Stimulated activated naive B cell treated with anti-CD40 and anti-IgM and Interleukin-4, amounts not matched to agents 10 μg/mL and 1 μg/mL and 100 μg/mL, for 72 hours (primary cell): Measurements from ENCODE around the gene TMEM109.

Source experiments
- ATAC-seq, 2 donors: fragments of 150-1000 bp; cut with Tn5 transposase; replicated peaks; 2 replicates each; pipeline ENCODE4 v1.10.0; 2021; ENCODE audit warnings: moderate library complexity in 1 of 2
- DNase-seq: peaks from one replicate; pipeline ENCODE4 v3.0.0; 2021
- H3K27ac Mint-ChIP-seq: one replicate; pipeline ENCODE4 v1.8.0; 2022; ENCODE audit warnings: mild to moderate bottlenecking, mixed read lengths
- H3K27me3 Mint-ChIP-seq, 2 donors: one replicate each; pipeline ENCODE4 v1.8.0; 2022; ENCODE audit warnings: mixed read lengths in 2 of 2
- H3K36me3 Mint-ChIP-seq, 2 donors: one replicate each; pipeline ENCODE4 v1.8.0; 2022; ENCODE audit warnings: mixed read lengths in 2 of 2, mild to moderate bottlenecking in 1 of 2
- H3K4me1 Mint-ChIP-seq, 2 donors: one replicate each; pipeline ENCODE4 v1.8.0; 2022; ENCODE audit warnings: mixed read lengths in 2 of 2, mild to moderate bottlenecking in 1 of 2
- H3K4me3 Mint-ChIP-seq, 2 donors: one replicate each; pipeline ENCODE4 v1.8.0; 2022; ENCODE audit warnings: mild to moderate bottlenecking in 2 of 2, mixed read lengths in 2 of 2, moderate library complexity in 1 of 2
- H3K9me3 Mint-ChIP-seq, 2 donors: one replicate each; pipeline ENCODE4 v1.8.0; 2022; ENCODE audit warnings: mixed read lengths in 2 of 2, mild to moderate bottlenecking in 1 of 2

The TMEM109 gene

GRCh38 chr11:60913793-60914632 lies at the start of gene TMEM109:
Gene TMEM109 (plus strand): TSS chr11:60914158. CDS start chr11:60919694, 5,536 bp downstream.
- DNase-seq (peak; percentile 84), ATAC-seq (peak; percentile 58 to 63)
- Mint-ChIP-seq H3K27me3 (no peaks in the 10 kb centered on the region), H3K36me3 (peaks cover 15 to 20% of the 10 kb centered on the region in 2 donors), H3K4me3 (peak within 1 kb of the TSS; percentile 99 to 100), H3K9me3 (peaks cover 10 to 13% of the 10 kb centered on the region in 2 donors), H3K4me1 (peaks cover 56 to 94% of the 10 kb centered on the region in 2 donors), H3K27ac (peak within 1 kb of the TSS; percentile 99)

GRCh38 chr11:60864856-60865513 lies 49.0 kb upstream of the TMEM109 start:
- Mint-ChIP-seq H3K4me3 (no peak overlapping the region), H3K9me3 (no peaks in the 10 kb centered on the region), H3K27me3 (peaks cover 0 to 10% of the 10 kb centered on the region in 2 donors), H3K4me1 (no peaks in the 10 kb centered on the region), H3K27ac (no peak overlapping the region), H3K36me3 (no peaks in the 10 kb centered on the region)
- ATAC-seq = no peak
- no peak for DNase-seq

- no peak for DNase-seq
- H3K36me3 Mint-ChIP-seq = no peaks in the 10 kb centered on the region
- no peak for ATAC-seq
- peaks cover 0 to 10% of the 10 kb centered on the region in 2 donors for H3K27me3 Mint-ChIP-seq
- no peaks in the 10 kb centered on the region for H3K9me3 Mint-ChIP-seq
- no peaks in the 10 kb centered on the region for H3K4me1 Mint-ChIP-seq
- H3K4me3 Mint-ChIP-seq = no peak within 1 kb of the TSS
- no peak within 1 kb of the TSS for H3K27ac Mint-ChIP-seq
Observed at GRCh38 chr11:60866911-60867870, 46.8 kb upstream of the TMEM109 start, which contains the start of gene ZP1. Gene ZP1 (plus strand): TSS chr11:60867542. CDS start chr11:60867562, 20 bp downstream.

- peaks cover 0 to 10% of the 10 kb centered on the region in 2 donors for H3K27me3 Mint-ChIP-seq
- H3K27ac Mint-ChIP-seq = no peak overlapping the region
- no peak for ATAC-seq
- no peaks in the 10 kb centered on the region for H3K4me1 Mint-ChIP-seq
- DNase-seq = no peak
- H3K36me3 Mint-ChIP-seq = no peaks in the 10 kb centered on the region
- H3K9me3 Mint-ChIP-seq = no peaks in the 10 kb centered on the region
- no peak overlapping the region for H3K4me3 Mint-ChIP-seq
Observed at GRCh38 chr11:60867871-60868681, 45.9 kb upstream of the TMEM109 start.

- Mint-ChIP-seq H3K4me1 (no peaks in the 10 kb centered on the region), H3K36me3 (no peaks in the 10 kb centered on the region), H3K4me3 (no peak overlapping the region), H3K9me3 (no peaks in the 10 kb centered on the region), H3K27me3 (peaks cover 0 to 10% of the 10 kb centered on the region in 2 donors), H3K27ac (no peak overlapping the region)
- ATAC-seq = no peak
- no peak for DNase-seq
Observed at GRCh38 chr11:60868682-60869450, 45.1 kb upstream of the TMEM109 start.

- peaks cover 0 to 10% of the 10 kb centered on the region in 2 donors for H3K27me3 Mint-ChIP-seq
- H3K4me3 Mint-ChIP-seq = no peak overlapping the region
- no peak for DNase-seq
- no peak overlapping the region for H3K27ac Mint-ChIP-seq
- H3K9me3 Mint-ChIP-seq = no peaks in the 10 kb centered on the region
- H3K4me1 Mint-ChIP-seq = no peaks in the 10 kb centered on the region
- H3K36me3 Mint-ChIP-seq = no peaks in the 10 kb centered on the region
- ATAC-seq = no peak
Observed at GRCh38 chr11:60869451-60869825, 44.5 kb upstream of the TMEM109 start.

GRCh38 chr11:60870276-60870675 lies 43.7 kb upstream of the TMEM109 start:
- Mint-ChIP-seq H3K27ac (no peak overlapping the region), H3K36me3 (peaks cover 0 to 3% of the 10 kb centered on the region in 2 donors), H3K27me3 (peaks cover 0 to 10% of the 10 kb centered on the region in 2 donors), H3K9me3 (no peaks in the 10 kb centered on the region), H3K4me3 (no peak overlapping the region), H3K4me1 (no peaks in the 10 kb centered on the region)
- no peak for DNase-seq
- ATAC-seq = no peak

GRCh38 chr11:60870733-60871377 lies 43.1 kb upstream of the TMEM109 start:
- no peak for DNase-seq
- H3K9me3 Mint-ChIP-seq = no peaks in the 10 kb centered on the region
- no peak for ATAC-seq
- H3K4me3 Mint-ChIP-seq = no peak overlapping the region
- H3K4me1 Mint-ChIP-seq = no peaks in the 10 kb centered on the region
- peaks cover 0 to 3% of the 10 kb centered on the region in 2 donors for H3K36me3 Mint-ChIP-seq
- no peak overlapping the region for H3K27ac Mint-ChIP-seq
- peaks cover 0 to 10% of the 10 kb centered on the region in 2 donors for H3K27me3 Mint-ChIP-seq

- ATAC-seq (no peak), DNase-seq (no peak)
- peaks cover 0 to 10% of the 10 kb centered on the region in 2 donors for H3K27me3 Mint-ChIP-seq
- peaks cover 0 to 3% of the 10 kb centered on the region in 2 donors for H3K36me3 Mint-ChIP-seq
- H3K4me1 Mint-ChIP-seq = no peaks in the 10 kb centered on the region
- no peak overlapping the region for H3K4me3 Mint-ChIP-seq
- no peak overlapping the region for H3K27ac Mint-ChIP-seq
- H3K9me3 Mint-ChIP-seq = no peaks in the 10 kb centered on the region
Observed at GRCh38 chr11:60871378-60872061, 42.4 kb upstream of the TMEM109 start.

- no peak for DNase-seq
- H3K27ac Mint-ChIP-seq = no peak overlapping the region
- no peak for ATAC-seq
Observed at GRCh38 chr11:60872124-60872960, 41.6 kb upstream of the TMEM109 start.

GRCh38 chr11:60872961-60873524 lies 40.9 kb upstream of the TMEM109 start:
- H3K27me3 Mint-ChIP-seq = peaks cover 0 to 10% of the 10 kb centered on the region in 2 donors
- DNase-seq (no peak), ATAC-seq (no peak)
- H3K4me3 Mint-ChIP-seq = no peak overlapping the region
- H3K4me1 Mint-ChIP-seq = no peaks in the 10 kb centered on the region
- no peak overlapping the region for H3K27ac Mint-ChIP-seq
- peaks cover 0 to 8% of the 10 kb centered on the region in 2 donors for H3K36me3 Mint-ChIP-seq
- no peaks in the 10 kb centered on the region for H3K9me3 Mint-ChIP-seq

More at GRCh38 chr11:60872124-60872960, 41.6 kb upstream of the TMEM109 start:
- H3K4me3 Mint-ChIP-seq = no peak overlapping the region
- H3K9me3 Mint-ChIP-seq = no peaks in the 10 kb centered on the region
- no peaks in the 10 kb centered on the region for H3K4me1 Mint-ChIP-seq
- H3K27me3 Mint-ChIP-seq = peaks cover 0 to 10% of the 10 kb centered on the region in 2 donors
- peaks cover 0 to 3% of the 10 kb centered on the region in 2 donors for H3K36me3 Mint-ChIP-seq
